Lung (tissue), 12 donors: Measurements from ENCODE around the gene RALB. TPM values are rescaled to one million over a fixed set of nuclear protein-coding genes. Genes with fewer than 3 reads are reported as not detected.

Experiments
- ATAC-seq: fragments of 200-7000 bp; cut with Tn5 transposase; one replicate; pipeline ENCODE4 v1.9.1; 2020; ENCODE audit warnings: moderate number of reproducible peaks; ENCODE audit not compliant: insufficient read depth, low FRiP score
- DNase-seq, 3 donors: peaks; one replicate each; pipeline ENCODE4 v3.0.0-alpha.2; 2013 to 2017
- H3K27ac ChIP-seq, 2 donors: one replicate each; pipeline ENCODE4 v1.5.1; 2013; ENCODE audit warnings: mild to moderate bottlenecking in 2 of 2, moderate library complexity in 2 of 2, control low read depth in 1 of 2, inconsistent platforms in 1 of 2, low read depth in 1 of 2, low read length in 1 of 2
- H3K27me3 ChIP-seq, 3 donors: one replicate each; pipeline ENCODE4 v1.5.1; 2013; ENCODE audit warnings: low read length in 2 of 3; ENCODE audit not compliant: control insufficient read depth in 3 of 3, insufficient read depth in 3 of 3
- H3K36me3 ChIP-seq, 4 donors: one replicate each; pipeline ENCODE4 v1.5.1; 2013; ENCODE audit warnings: low read length in 4 of 4, mild to moderate bottlenecking in 1 of 4, moderate library complexity in 1 of 4; ENCODE audit not compliant: control insufficient read depth in 4 of 4, insufficient read depth in 4 of 4
- H3K4me1 ChIP-seq, 5 donors: one replicate each; pipeline ENCODE4 v1.5.1; 2013; ENCODE audit warnings: low read length in 5 of 5, mild to moderate bottlenecking in 2 of 5, moderate library complexity in 1 of 5; ENCODE audit not compliant: control insufficient read depth in 5 of 5, insufficient read depth in 5 of 5
- H3K4me3 ChIP-seq: one replicate; pipeline ENCODE4 v1.5.1; 2013; ENCODE audit warnings: mild to moderate bottlenecking, control low read depth, moderate library complexity
- H3K9ac ChIP-seq, 2 donors: one replicate each; pipeline ENCODE4 v1.5.1; 2013; ENCODE audit warnings: low read length in 2 of 2, control low read depth in 1 of 2; ENCODE audit not compliant: insufficient read depth in 1 of 2
- H3K9me3 ChIP-seq, 4 donors: one replicate each; pipeline ENCODE4 v1.5.1; 2013; ENCODE audit warnings: low read length in 3 of 4, mild to moderate bottlenecking in 1 of 4, moderate library complexity in 1 of 4; ENCODE audit not compliant: control insufficient read depth in 4 of 4, insufficient read depth in 3 of 4
- WGBS, 2 donors: extraction: QIAGEN DNeasy Blood & Tissue Kit; methylation state at CpG; one replicate each; pipeline ENCODE4 v1.1.7; 2013; 5-methylcytosine and 5-hydroxymethylcytosine counted together
- polyA plus RNA-seq, 2 donors: library from polyadenylated mRNA; stranded (reverse); fragments of 200-250 nt; gene quantifications; one replicate each; pipeline ENCODE4 v1.2.1, GENCODE V29; 2013
- total RNA-seq, 2 donors: library from RNA; depleted of rRNA in 1 of 2; stranded (reverse); fragments of >200 nt in 1 of 2; gene quantifications; one replicate each; pipeline ENCODE4 v1.2.1, GENCODE V29; 2014 to 2021
- TF ChIP-seq, protein P1 (sequence below): IDR thresholded peaks from 2 replicates; pipeline ENCODE4 v1.5.1; 2012; ENCODE audit warnings: mild to moderate bottlenecking; ENCODE audit errors: control extremely low read depth, extremely low read depth
- donor health status: control.
- donor health status: control.
- donor health status: Bipolar disorder and iron deficiency.
- donor health status: healthy.
- donor health status: DM: yes; HTN: yes; CAD: no.

RALB gene
- total and polyA plus RNA-seq, 4 donors, result 34.6 to 111 (median 77.1) TPM

DNA sequence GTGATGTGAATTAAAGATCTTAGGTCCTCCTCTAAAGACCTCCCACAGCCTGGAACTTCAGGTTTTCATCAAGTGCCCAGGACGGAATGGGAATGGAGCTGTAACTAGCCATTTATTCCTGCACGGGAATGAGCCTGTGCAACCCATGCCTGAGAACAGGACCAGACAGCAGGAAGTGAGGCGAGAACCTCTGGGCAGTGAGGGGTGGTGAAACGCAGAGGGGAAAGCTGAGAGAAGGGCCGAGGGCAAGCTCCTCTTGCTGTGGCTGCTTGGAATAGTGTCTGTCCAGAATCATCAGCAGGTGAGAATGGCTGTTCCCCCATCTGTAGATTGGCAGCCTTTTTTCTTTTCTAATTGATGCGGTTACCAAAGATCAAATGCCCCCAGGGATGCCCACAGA lies 4.8 kb upstream of the RALB start:
- 67 to 77% methylated on average over 6 of the region's 6 CpGs for WGBS, 2 donors
- TF ChIP-seq, protein P1, sequence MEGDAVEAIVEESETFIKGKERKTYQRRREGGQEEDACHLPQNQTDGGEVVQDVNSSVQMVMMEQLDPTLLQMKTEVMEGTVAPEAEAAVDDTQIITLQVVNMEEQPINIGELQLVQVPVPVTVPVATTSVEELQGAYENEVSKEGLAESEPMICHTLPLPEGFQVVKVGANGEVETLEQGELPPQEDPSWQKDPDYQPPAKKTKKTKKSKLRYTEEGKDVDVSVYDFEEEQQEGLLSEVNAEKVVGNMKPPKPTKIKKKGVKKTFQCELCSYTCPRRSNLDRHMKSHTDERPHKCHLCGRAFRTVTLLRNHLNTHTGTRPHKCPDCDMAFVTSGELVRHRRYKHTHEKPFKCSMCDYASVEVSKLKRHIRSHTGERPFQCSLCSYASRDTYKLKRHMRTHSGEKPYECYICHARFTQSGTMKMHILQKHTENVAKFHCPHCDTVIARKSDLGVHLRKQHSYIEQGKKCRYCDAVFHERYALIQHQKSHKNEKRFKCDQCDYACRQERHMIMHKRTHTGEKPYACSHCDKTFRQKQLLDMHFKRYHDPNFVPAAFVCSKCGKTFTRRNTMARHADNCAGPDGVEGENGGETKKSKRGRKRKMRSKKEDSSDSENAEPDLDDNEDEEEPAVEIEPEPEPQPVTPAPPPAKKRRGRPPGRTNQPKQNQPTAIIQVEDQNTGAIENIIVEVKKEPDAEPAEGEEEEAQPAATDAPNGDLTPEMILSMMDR, result no peak
- no peak overlapping the region for H3K4me3 ChIP-seq
- DNase-seq (no peak), ATAC-seq (no peak)
- no peaks in the 10 kb centered on the region for H3K36me3 ChIP-seq
- no peak overlapping the region for H3K9ac ChIP-seq
- peaks cover 0 to 16% (median 9%) of the 10 kb centered on the region in 5 donors for H3K4me1 ChIP-seq
- H3K27me3 ChIP-seq, result peaks cover 0 to 4% (median 0%) of the 10 kb centered on the region in 3 donors
- H3K27ac ChIP-seq, result no peak overlapping the region
- H3K9me3 ChIP-seq, result no peaks in the 10 kb centered on the region

DNA sequence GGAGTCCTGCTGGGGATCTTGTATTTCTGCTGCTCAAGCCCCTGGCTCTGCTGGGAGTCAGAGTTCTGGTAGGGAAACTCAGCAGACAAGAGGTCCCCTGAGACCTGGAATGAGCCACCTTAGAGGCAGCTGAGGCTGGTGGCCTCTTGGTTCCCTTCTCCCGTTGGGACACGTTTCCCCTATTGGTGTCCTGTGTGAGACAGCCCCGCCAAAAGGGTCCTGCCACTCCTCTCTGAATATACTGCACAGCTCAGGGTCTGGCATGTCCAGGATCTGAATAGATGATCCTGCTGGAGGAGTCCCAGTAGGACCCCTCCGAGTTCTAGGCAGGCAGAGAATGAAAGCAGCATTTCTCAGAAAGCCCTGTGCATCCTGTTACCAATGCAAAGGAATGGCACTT lies 2.0 kb upstream of the RALB start:
- no peak for DNase-seq
- H3K36me3 ChIP-seq, result no peaks in the 10 kb centered on the region
- TF ChIP-seq, protein P1, result no peak
- H3K27ac ChIP-seq, result no peak overlapping the region
- 89 to 96% methylated on average over 4 of the region's 4 CpGs for WGBS, 2 donors
- H3K27me3 ChIP-seq, result peaks cover 0 to 4% (median 0%) of the 10 kb centered on the region in 3 donors
- no peaks in the 10 kb centered on the region for H3K9me3 ChIP-seq
- ATAC-seq, result no peak
- H3K4me1 ChIP-seq, result peaks cover 6 to 32% (median 11%) of the 10 kb centered on the region in 5 donors
- H3K4me3 ChIP-seq, result no peak overlapping the region
- no peak overlapping the region for H3K9ac ChIP-seq

DNA sequence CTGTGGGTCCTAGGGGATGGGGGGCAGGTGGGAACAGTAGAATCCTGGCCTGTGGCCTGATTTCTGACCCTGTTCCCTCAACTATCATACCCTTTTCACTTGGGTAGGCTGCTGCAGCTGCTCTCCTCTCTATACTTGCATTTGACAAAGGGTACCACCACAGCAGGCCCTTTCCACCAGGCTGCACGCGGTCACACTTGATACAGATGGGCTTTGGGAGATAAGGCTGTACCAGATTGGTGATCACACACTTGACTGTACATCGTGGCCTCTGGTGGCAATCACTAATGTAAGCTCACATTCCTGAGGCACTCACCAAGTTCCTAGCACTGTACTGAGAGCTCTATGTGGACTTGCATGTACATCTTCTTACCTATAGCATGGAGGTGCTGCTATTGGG lies 1.6 kb upstream of the RALB start:
- Histone ChIP-seq H3K9me3 (no peaks in the 10 kb centered on the region), H3K36me3 (no peaks in the 10 kb centered on the region), H3K27ac (no peak overlapping the region), H3K9ac (no peak overlapping the region), H3K4me3 (no peak overlapping the region), H3K27me3 (peaks cover 0 to 4% (median 0%) of the 10 kb centered on the region in 3 donors), H3K4me1 (peaks cover 6 to 29% (median 8%) of the 10 kb centered on the region in 5 donors)
- TF ChIP-seq, protein P1, result no peak
- ATAC-seq (no peak), DNase-seq (no peak)
- WGBS, 2 donors, result 78 to 80% methylated on average over 3 of the region's 3 CpGs

DNA sequence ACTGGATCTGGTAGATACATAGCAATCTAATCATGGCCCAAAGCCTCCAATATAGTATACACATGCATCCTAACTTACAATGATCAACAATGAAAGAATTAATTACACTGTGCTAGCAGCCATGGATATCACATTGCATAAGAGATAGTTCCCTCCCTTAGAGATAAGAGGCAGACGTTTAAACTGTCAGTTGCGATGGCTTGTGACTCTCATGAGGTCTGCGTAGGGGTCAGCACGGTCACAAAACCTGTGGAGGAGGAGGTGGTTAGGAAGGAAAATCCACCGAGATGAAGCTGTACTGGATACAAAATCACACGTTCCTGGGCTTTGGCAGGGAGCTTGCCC lies 800 bp upstream of the RALB start:
- Histone ChIP-seq H3K36me3 (no peaks in the 10 kb centered on the region), H3K9me3 (no peaks in the 10 kb centered on the region), H3K4me3 (peak overlapping the region; percentile 83), H3K4me1 (peaks cover 4 to 31% (median 9%) of the 10 kb centered on the region in 5 donors), H3K9ac (peak overlapping the region in 1 of 2 donors; percentile 4), H3K27ac (peak overlapping the region; percentile 43 to 96), H3K27me3 (peaks cover 0 to 4% (median 0%) of the 10 kb centered on the region in 3 donors)
- TF ChIP-seq, protein P1, result no peak
- DNase-seq, result no peak
- no peak for ATAC-seq
- WGBS, 2 donors, result 7 to 12% methylated on average over 6 of the region's 6 CpGs
